GM12878 (cell line): Measurements from ENCODE around the gene TROAP. TPM values are rescaled to one million over a fixed set of nuclear protein-coding genes. Genes with fewer than 3 reads are reported as not detected.

Experiments used
- BCL3 ChIP-seq: IDR thresholded peaks from 2 replicates; pipeline ENCODE4 v1.6.1; 2011; ENCODE audit warnings: borderline replicate concordance, low read depth, mild to moderate bottlenecking, moderate library complexity, low read length; ENCODE audit not compliant: insufficient read depth, poor library complexity, severe bottlenecking
- BHLHE40 ChIP-seq, 2 experiments: fragments of 450-650 bp in 1 of 2; IDR thresholded peaks; 2 replicates each; pipeline ENCODE4 v1.6.1; 2011 to 2017; ENCODE audit warnings: low read depth in 2 of 2, borderline replicate concordance in 1 of 2, improper control_type of control experiment in 1 of 2, low read length in 1 of 2, mild to moderate bottlenecking in 1 of 2
- E2F8 ChIP-seq: fragments of 450-650 bp; IDR thresholded peaks from 2 replicates; pipeline ENCODE4 v1.6.1; 2018; ENCODE audit warnings: mild to moderate bottlenecking, low read depth, moderate library complexity; ENCODE audit not compliant: partially characterized antibody
- E4F1 ChIP-seq: fragments of 450-650 bp; IDR thresholded peaks from 2 replicates; pipeline ENCODE4 v1.6.1; 2018; ENCODE audit warnings: borderline replicate concordance, mild to moderate bottlenecking; ENCODE audit not compliant: partially characterized antibody
- EZH2 ChIP-seq: IDR thresholded peaks from 2 replicates; pipeline ENCODE4 v1.6.1; 2012; ENCODE audit warnings: low read depth, mild to moderate bottlenecking, control low read depth, inconsistent platforms, low read length, borderline replicate concordance; ENCODE audit not compliant: control insufficient read depth
- IKZF2 ChIP-seq, 2 experiments: fragments of 450-650 bp; IDR thresholded peaks; 2 replicates each; pipeline ENCODE4 v1.6.1; 2017; ENCODE audit warnings: mild to moderate bottlenecking in 2 of 2, moderate library complexity in 2 of 2
- NFYB ChIP-seq: IDR thresholded peaks from 2 replicates; pipeline ENCODE4 v1.6.1; 2011; ENCODE audit warnings: low read depth, mild to moderate bottlenecking, low read length, improper control_type of control experiment, moderate library complexity; ENCODE audit not compliant: insufficient read depth
- NR2C2 ChIP-seq: IDR thresholded peaks from 2 replicates; pipeline ENCODE4 v1.6.1; 2011; ENCODE audit warnings: borderline replicate concordance, low read depth; ENCODE audit not compliant: control insufficient read depth, insufficient read length
- NR2F1 ChIP-seq: fragments of 450-650 bp; conservative IDR thresholded peaks from 2 replicates; pipeline ENCODE4 v1.6.1; 2017; ENCODE audit warnings: mild to moderate bottlenecking
- PML ChIP-seq: IDR thresholded peaks from 2 replicates; pipeline ENCODE4 v1.6.1; 2012; ENCODE audit warnings: low read length, inconsistent platforms
- RAD51 ChIP-seq: fragments of 450-650 bp; IDR thresholded peaks from 2 replicates; pipeline ENCODE4 v1.6.1; 2016; ENCODE audit warnings: moderate library complexity, mild to moderate bottlenecking, inconsistent platforms
- RCOR1 ChIP-seq: conservative IDR thresholded peaks from 2 replicates; pipeline ENCODE4 v1.6.1; 2012; ENCODE audit warnings: low read depth, low read length, improper control_type of control experiment
- SIN3A ChIP-seq: IDR thresholded peaks from 2 replicates; pipeline ENCODE4 v1.6.1; 2012; ENCODE audit warnings: low read depth, low read length, improper control_type of control experiment
- SREBF1 ChIP-seq: IDR thresholded peaks from 2 replicates; pipeline ENCODE4 v1.6.1; 2012; ENCODE audit warnings: mild to moderate bottlenecking, low read length
- ZBTB33 ChIP-seq: fragments of 450-650 bp; IDR thresholded peaks from 2 replicates; pipeline ENCODE4 v1.6.1; 2017; ENCODE audit warnings: mild to moderate bottlenecking
- ZSCAN29 ChIP-seq: fragments of 450-650 bp; IDR thresholded peaks from 2 replicates; pipeline ENCODE4 v1.6.1; 2017; ENCODE audit warnings: mild to moderate bottlenecking, moderate library complexity
- ZZZ3 ChIP-seq: IDR thresholded peaks from 2 replicates; pipeline ENCODE4 v1.6.1; 2011; ENCODE audit warnings: low read depth; ENCODE audit not compliant: control insufficient read depth, insufficient read length
- polyA plus RNA-seq, 11 experiments: library from polyadenylated mRNA; depleted of rRNA in 4 of 11; unstranded in 6 of 11; stranded (reverse) in 5 of 11; fragments of >200 nt; fragmentation: Nextera tagmentation in 4 of 11; fragmentation: Illumina TruSeq in 1 of 11; extraction: Ambion mirVana in 4 of 11; extraction: Trizol in 1 of 11; gene quantifications; 1 replicate in 1 of 11; 2 replicates in 10 of 11; pipeline versions ENCODE4 v1.2.1 to v1.2.3, GENCODE V29; 2011 to 2016; ENCODE audit warnings: inconsistent platforms in 2 of 11, missing spikeins in 2 of 11, low read depth in 1 of 11
- total RNA-seq, 4 experiments: library from RNA; depleted of rRNA in 3 of 4; stranded (reverse); fragments of >200 nt in 3 of 4; fragmentation: Illumina TruSeq in 1 of 4; extraction: Trizol in 1 of 4; gene quantifications; 2 replicates each; pipeline versions ENCODE4 v1.2.1 to v1.2.3, GENCODE V29; 2013 to 2021

TROAP gene
- total and polyA plus RNA-seq, 10 of the 15 experiments (the other 5 are each of a cell fraction or from before 2014, with no cell fraction given): 26.8 to 93.7 (median 52.6) TPM

- TF ChIP-seq NFYB (no peak), SIN3A (no peak), E4F1 (no peak), NR2C2 (no peak), BCL3 (peak; percentile 64), IKZF2 (IDR thresholded peaks at IDR 0.05) (no peak), ZZZ3 (no peak), ZBTB33 (no peak), RAD51 (no peak), PML (no peak), NR2F1 (0 out of 2 replicates have a peak, but pooled peaks have one; percentile 15), RCOR1 (no peak), ZSCAN29 (no peak), E2F8 (no peak), SREBF1 (no peak), EZH2 (no peak), BHLHE40 (IDR thresholded peaks at IDR 0.05; ENCODE audit: borderline replicate concordance in 1 of 2, low read depth in 2 of 2, low read length in 1 of 2) (peak in 1 of 2 experiments; percentile 41; a peak in 1 of 4 replicates)
Measured at GRCh38 chr12:49342914-49343731, 20.1 kb downstream of the TROAP start (continued).
